Activated CD8-positive, alpha-beta memory T cell treated with anti-CD3 and anti-CD28 coated beads, Interleukin-2, amount 50 U/mL, for 4 hours (primary cell): Measurements from ENCODE around the gene HOXD9.

ENCODE experiments used
- DNase-seq: peaks from one replicate; pipeline ENCODE4 v3.0.0-alpha.2; 2020

The HOXD9 gene

DNA sequence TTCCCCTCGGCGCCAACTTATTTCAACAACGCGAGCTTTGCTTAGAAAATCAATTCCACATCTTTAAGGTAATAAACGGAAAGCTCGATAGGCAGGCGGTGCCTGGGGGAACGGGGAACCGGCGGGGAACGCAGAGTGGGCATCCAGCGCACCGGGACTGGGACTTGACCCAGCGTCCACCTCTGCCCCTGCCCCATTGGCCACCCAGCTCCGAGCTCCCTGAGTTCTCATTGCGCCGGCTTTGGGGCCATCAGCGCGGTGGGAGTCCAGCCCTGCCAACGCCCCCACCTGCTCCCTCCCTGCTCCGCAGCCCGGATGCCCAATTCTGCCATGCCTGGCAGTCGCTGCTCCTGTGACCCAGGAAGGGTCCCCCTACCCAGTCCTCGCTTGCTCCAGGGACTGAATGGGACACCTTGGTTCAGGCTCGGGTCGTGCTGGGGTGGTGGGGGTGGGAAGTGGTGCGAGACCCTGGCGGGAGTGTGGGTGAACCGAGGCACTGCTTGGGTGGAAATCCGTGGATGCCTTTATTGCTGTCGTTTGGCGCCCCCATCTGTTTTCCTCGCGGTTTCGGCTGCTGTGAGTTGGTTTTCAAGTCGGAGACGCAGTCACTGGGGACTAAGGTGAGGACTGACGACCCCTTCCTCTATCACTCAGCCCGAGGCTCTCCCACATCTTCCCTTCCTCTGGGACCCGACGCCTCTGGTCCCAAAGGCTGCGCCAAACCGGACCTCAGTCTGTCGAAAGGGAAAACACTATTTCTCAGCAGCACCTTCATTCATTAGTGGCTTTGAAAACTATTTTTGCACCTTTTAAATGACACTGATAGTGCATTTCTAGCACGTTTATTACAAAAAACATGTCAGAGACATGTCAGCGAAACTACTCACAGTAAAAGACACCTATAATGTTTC lies 36.4 kb upstream of the HOXD9 start:
- no peak for DNase-seq

DNA sequence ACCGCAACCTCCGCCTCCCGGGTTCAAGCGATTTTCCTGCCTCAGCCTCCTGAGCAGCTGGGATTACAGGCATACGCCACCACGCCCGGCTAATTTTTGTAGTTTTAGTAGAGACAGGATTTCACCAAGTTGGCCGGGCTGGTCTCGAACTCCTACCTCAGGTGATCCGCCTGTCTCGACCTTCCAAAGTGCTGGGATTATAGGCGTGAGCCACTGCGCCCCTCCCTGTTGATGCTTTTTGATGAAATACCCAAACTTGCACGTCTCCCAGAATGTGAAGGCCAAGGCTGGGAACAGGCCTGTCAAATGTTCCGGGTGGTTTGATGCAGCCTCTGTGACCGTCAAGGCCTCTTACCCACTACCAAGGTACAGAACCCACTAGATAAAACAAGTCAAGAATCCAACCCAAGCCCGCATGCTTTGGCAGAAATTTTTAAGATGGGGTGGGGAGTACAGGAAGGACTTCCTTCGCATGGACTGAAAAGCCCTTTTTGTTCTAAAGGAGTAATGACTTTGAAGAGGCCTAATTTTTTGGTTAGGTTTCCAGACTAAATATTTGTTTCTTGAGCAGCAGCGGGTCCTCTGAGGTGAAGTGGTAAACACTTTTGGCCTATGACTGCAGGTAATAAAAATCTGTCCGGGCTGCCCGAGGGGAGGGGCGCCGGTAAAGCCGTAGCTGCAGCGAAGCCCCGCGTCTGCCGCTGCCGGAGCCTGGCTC lies 35.0 kb upstream of the HOXD9 start:
- no peak for DNase-seq

DNA sequence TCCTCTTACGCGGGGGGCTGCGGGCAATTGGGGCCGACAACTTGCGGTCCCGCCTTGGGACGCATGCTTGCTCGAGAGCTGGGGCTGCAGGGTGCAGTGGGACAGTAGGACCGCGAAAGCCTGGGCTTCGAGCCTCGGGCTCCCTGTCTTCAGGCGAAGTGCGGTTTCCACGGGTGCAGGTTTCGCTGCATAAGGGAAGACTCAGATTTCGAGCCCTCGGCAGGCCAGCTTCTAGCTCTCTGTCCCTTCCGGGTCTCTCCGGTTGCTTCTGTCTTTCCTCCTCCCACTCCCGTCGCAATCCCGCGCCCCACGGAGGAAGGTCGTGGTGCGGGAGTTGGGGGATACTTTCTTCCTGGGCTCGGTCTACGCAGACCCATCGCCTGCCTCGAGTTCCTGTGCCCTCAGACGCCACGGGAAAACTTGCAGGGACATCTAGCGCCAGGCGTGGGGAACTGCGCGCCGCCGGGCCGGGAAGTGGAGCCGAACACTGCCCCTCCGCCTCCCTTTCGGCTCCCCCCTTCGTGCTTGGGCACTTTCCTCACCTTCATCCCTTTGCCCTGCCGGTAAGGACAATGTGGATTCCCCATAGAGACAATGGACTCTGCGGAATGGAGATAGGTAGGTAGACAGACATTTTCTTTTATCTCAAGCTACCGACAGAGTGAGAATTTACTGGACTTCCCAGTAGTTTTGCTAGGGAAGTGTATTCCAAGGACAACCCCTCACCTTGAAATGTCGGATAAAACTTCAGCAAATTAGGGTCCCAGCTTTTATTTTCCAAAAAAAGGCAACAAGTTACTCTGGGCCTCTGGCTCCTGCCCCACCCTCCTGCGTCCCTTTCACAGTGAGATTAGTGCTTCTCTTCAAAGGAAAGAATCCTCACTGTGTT lies 34.2 kb upstream of the HOXD9 start:
- DNase-seq, result no peak

DNA sequence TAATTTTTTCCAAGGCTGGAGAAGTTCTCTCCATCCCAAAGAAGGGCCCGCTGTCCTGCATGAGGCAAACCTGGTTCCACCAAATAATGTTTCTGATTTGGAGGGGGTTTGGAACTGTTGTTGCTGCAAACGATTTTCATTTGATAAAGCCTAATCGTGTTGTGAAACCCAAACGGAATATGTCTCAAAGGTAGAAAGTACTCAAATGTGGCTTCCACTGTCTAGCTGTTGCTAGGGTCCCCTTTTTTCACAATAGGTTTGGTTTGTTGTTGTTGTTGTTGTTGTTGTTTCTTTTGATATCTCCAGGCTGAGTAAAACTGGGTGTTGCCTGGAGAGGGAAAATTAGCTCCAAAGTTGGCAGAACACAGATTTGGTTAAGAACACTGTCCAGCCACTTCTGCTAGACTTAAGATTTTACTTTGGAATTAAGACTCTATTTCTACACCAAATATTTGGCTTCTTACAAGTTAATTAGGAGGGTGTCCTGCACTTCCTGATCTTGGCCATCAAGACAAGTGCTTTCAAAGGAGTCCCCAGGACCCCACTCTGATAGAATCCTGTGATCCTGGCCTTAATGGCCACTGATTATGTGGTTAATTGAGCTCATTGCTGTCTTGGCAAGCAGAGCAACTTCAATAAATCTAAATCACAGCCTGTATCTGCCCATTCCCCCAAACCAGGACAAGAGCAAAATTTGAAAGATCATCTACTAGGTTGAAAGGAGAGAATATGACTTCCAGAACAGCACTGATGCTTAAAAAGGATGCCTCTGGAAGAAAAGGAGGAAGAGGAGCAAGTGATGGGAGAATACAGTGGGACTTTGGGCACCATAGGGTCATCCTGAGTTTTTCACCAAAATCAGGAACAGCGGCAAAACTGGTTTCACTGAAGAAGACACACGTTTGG lies 33.3 kb upstream of the HOXD9 start:
- no peak for DNase-seq

DNA sequence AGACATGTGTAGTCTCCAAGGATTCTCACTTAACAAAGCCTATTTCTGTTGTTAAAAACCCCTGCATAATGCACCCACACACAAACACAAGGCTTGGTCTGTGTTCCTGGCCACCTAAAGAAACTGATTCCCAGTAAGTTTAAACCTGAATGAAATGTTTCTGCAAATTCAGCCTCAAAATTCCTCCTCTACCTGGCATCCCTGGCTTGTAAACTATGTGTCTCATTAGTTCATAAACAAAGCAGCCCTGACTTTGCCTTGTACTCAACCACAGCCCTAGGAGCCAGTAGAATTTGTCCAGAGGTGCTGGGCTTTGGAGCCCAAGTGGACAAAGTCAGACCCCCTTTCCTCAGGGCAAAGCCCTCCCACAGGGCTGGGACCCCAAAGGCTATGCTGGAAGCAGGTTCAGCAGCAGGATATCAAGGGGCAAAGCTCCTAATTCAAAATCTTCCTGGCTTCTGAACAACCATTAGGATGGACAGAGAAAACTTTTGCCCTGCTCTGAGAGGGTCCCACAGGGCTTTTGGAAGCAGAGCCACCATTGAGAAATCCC lies 32.6 kb upstream of the HOXD9 start:
- DNase-seq, result no peak

DNA sequence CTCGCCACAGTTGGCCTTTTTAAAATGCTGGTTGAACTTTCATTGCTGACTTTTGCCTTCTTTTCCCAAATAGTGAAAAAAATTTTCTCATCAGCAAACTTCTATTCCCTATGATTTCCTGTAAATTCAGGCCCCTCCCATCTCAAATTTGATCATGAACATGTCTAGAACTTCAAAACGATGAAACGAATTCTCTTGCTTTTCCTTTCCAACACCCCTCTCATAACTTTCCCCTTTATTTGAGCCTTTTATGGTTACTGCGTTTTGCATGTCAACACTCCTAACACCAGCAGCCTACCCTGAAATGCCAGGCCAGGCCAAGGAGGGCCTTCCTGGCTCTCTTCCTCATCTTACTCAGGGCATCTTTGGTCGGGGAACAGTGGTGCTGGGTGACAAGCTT lies 31.7 kb upstream of the HOXD9 start:
- no peak for DNase-seq

DNA sequence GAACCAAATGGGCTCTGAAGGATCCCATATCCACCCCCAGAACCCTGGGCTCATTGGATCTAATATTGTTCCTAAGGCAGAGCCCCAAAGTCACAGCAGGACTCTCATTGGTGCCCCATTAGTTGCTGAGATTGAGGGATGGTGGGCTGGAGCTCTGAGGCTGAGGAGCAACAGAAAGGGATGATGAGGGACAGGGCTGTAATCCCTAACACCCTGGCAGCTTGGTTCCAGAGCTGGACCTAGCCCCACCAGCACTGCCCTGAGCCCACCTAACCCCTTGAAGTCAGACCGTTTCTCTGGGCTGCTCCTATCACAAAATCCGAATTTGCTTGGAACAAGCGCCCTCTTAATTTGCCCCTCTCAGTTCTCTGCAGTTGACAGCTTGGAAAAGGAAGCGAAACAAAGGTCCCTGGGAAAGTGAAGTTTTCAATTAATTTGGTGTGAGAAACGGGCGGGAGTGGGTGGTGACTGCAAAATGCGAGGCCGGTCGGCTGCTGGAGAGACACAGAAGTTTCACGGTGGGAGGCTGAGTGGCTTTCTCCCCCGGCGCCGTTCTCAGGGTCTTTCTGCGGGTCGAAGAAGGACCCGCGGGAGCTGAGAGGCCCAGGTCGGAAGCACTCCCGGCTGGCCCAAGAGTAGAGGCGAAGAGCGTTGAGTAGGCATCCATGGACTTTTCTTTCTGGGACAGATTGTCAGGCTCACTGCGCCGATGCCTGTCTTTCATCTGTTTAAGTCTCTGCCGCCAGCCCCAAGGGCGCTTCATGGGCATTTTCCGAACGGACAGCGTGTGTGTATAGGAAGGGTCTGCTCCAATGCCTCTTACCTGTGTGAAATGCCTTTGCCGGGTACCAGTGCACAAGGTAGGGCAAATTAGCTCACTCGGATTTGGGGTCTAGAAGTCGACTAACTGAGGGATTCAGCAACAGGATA lies 30.9 kb upstream of the HOXD9 start:
- no peak for DNase-seq

DNA sequence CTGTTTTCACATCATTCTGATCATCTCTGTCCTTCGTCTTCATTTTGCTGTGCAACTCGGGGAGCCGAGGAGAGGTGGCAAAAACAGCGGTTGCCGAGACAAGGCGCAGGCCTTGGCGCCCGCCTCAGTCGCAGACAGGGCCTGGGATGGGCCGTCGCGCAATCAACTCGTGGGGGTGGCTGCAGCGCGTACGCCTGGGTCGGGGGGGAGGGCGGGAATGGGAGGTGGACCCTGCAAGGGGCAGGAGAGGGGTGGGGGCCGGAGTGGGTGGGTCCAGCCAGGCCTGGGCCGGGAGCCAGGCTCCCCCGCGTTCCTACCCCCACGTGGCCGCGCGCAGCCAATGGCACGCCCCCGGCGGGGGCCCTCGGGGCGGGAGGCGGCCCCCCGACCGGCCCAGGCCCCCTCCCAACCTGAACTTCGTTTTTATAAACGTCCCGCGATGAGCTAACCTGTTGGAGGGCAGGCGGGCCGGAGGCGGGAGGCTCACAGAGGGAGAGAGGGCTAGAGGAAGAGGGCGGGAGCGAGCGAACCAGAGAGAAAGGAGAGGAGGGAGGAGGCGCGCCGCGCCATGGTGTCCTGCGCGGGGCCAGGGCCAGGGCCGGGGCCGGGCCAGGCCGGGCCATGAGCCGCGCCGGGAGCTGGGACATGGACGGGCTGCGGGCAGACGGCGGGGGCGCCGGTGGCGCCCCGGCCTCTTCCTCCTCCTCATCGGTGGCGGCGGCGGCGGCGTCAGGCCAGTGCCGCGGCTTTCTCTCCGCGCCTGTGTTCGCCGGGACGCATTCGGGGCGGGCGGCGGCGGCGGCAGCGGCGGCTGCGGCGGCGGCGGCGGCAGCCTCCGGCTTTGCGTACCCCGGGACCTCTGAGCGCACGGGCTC lies 30.0 kb upstream of the HOXD9 start, which contains the start of gene HOXD13:
Gene HOXD13 (plus strand): TSS at position 452 of the 875 bp plus-strand sequence. CDS start 170 bp downstream, at position 622.
- no peak for DNase-seq

DNA sequence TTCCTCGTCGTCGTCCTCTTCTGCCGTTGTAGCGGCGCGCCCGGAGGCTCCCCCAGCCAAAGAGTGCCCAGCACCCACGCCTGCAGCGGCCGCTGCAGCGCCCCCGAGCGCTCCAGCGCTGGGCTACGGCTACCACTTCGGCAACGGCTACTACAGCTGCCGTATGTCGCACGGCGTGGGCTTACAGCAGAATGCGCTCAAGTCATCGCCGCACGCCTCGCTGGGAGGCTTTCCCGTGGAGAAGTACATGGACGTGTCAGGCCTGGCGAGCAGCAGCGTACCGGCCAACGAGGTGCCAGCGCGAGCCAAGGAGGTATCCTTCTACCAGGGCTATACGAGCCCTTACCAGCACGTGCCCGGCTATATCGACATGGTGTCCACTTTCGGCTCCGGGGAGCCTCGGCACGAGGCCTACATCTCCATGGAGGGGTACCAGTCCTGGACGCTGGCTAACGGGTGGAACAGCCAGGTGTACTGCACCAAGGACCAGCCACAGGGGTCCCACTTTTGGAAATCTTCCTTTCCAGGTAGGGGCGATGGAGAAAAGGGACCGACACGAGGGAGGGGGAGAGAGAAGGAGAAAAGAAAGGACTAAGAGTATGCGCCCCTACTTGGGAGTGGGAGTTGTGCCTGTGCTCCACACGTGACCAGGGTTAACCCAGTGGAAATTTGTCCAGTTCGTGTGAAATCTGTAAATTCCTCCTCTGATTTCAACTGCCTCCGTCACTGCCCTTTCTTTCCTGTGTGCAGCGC lies 29.2 kb upstream of the HOXD9 start:
- DNase-seq, result no peak

DNA sequence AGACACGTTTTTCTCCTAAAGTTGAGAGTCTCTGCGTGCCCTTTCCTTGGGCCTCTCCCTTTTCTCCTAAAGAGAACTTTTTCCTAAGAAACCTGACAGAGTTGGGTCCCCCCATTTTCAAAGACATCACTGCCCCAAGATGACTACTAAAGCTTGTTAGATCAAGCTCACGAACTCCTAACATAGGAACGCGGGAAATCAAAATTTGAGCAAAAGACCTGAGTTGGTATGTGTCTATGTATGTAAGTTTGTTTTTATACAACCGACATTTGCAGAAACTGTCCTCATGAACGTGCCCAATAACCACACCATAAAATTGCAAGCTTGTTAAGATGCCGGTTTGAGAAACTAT lies 28.6 kb upstream of the HOXD9 start:
- no peak for DNase-seq

DNA sequence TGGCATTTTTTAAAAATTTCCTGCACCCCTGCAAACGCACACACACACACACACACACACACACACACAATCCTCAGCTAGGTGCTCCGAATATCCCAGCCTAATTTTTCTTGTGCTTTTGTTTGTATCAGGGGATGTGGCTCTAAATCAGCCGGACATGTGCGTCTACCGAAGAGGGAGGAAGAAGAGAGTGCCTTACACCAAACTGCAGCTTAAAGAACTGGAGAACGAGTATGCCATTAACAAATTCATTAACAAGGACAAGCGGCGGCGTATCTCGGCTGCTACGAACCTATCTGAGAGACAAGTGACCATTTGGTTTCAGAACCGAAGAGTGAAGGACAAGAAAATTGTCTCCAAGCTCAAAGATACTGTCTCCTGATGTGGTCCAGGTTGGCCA lies 28.2 kb upstream of the HOXD9 start:
- no peak for DNase-seq

DNA sequence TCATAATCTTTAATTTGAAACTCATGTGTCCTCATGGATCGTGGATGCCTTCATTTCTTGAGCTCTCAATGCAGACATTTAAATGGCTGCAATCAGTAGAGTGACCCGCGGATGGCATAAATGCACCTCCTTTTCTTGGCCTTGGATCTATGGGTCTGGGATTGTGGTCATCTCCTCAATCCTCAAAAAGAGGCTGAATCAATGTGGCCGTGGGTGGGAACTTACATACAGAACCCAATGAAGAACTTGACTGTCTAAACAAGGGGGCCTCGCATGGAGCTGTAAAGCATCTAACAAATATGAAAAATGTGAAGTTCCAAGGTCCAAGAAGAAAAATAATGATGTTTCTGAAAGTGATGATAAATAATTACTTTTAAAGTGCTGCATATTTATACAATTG lies 27.1 kb upstream of the HOXD9 start:
- DNase-seq, result no peak

DNA sequence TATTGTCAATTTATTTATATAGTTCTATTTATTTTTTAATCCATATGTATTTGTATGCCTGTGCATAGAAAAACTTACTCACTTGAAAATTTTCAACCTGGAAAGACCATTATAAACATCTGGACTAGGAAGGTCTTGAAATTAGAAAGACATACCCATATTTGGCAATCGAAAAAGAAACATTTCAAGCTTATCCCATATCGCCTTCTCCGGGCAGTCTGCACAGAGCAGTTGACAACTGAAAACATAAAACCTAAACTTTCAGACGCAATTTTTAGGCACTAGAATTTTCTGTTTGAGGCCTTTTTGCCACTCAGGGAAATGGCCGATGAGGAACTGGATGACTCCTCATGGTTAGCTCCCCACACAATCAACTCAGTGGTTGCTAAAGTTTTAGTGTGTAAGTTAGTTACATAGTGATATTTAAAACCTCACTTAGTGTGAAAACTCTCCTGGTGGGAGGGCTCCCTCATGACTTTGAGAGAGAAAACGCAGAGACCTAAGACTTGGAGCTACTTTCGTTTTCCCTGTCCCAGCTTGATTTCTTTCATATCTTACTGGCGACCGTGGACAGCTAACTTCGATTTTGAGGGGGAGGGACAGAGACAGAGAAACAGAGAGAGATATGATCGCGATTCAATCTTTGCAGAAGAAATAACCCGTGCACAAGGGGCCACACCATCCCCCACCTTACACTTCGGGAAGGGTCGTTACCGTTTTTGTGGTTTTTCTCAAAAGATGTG lies 26.1 kb upstream of the HOXD9 start:
- DNase-seq, result no peak

DNA sequence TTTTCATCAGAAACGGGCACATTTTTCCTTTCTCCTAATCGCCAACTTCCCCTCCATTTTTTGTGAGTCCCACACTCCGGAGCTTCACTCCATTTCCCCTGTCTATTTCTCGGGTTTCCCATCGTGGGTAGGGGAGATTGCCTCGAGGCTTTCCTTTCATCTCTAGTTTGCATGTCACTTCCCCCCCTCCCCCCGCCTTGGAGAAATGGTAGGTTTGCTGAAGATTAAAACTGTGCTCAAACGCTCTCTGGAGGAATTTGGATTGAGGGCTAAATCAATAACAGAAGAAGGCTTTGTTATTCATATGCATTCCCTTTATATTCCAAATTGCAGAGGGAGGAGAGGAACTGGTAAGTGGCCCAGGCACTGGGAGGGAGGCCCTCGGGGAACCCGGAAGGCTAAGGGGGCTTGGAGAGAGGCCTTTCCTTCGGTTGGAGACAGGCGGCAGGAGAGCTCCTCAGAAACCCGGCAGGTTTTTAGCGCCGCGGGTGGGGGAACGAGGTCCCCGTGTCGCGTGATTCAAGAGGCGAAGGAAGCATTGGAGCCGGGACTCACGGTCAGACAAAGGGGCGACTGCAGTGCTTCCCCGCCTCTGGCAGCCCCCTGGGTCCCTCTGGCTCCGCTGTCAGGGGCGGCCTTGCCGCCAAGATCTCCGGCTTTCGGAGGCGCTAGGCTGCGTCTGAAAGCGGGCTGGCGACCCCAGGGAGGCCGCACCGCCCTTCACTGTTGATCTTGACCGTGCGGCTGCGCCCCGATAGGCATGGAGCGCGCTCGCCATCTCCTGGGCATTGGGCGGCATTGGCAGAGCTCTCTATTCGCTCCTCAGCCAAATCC lies 25.3 kb upstream of the HOXD9 start:
- peak; percentile 56 for DNase-seq

DNA sequence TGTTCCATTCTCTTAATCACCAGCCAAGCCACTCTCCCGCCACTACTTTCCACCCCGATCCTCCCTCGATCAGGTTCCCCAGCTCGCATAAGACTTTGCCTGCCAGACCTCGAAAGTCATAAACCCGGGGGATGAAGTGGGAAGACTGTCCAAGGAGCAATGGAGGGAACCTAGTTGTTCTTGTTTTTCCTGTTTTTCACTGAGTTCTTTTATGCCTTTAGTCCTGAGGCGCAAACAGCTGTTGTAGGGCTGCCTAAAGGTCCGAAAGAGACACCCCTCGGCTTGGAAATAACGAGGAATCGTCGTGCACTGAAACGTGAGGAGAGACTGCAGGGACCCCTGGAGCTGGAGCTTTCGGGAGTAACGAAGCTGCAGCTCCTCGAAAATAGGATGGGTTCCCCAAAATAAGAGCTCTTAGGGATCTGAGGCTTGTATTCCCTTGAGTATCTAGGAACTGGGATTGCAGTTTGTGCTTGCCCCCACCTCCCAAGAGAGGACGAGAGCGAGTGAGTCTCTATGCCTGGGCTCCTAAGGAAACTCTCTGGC lies 24.6 kb upstream of the HOXD9 start:
- DNase-seq, result no peak

DNA sequence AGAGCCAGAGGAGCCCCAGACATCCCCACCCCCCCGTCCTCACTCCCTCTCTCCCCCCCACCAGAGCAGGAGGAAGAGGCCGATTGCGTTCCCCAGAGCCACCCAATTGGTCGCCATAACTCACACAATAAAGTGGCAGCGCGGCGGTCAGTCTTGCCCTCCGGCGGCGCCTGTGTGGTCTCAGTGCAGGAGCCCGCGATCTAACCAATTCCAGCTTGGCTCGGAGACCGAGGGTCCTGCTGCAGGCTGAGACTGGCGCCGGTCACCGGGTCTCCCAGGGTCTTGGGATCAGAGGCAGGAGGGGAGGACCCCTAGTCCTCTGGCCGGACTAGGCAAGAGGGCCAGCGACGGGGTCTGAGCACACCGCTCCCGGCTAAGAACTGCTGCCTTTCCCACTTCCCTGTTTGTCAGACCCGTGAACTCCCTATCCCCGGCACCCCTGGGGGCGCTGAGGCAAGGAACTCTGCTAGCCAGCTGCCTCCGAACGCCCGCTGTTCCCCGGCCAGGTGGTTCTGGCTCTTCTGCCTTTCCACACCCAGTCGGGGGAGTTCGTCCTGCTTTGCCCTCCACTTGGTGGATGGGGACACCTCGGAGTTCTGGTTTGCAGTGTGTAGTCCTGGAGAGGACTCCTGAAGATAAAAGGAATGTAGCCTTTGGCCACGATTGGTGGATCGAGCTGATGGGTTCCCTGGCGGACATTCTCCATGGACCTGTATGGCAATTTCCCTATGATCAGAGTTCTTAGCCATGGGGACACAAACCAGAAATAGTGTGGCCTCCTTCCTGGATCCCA lies 24.0 kb upstream of the HOXD9 start:
- DNase-seq, result no peak
